ENCODE results near the gene PCLO.

The PCLO gene

DNA sequence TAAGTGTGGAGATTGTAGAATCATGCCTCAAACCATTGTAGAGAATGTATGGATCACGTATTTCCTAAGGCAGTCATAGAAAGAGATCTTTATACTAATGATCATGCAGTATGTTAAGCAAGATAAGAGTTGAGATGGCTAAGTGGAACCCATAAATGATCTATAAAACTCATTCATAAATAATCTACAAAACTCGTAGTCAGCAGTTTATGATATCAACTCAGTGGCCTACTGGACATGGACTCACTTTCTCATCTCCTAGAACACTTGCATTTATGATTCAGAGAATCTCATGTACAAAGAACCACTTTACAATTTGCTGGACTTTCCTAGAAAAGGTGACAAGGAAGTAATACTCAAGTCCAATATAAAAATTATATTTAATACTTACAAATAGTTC is 339.6 kb downstream of the PCLO start:
- Mint-ChIP-seq H3K27me3 (no peaks in the 10 kb centered on the region), H3K36me3 (ENCODE audit: low read depth) (no peaks in the 10 kb centered on the region), H3K4me3 (no peak overlapping the region), H3K4me1 (ENCODE audit: low read depth) (no peaks in the 10 kb centered on the region), H3K9me3 (no peaks in the 10 kb centered on the region), H3K27ac (no peak overlapping the region)
- no peak for DNase-seq

GRCh38 chr7:82821037-82821436 is 341.6 kb downstream of the PCLO start:
- H3K4me1 Mint-ChIP-seq (ENCODE audit: low read depth) = no peaks in the 10 kb centered on the region
- H3K4me3 Mint-ChIP-seq = no peak overlapping the region

DNA sequence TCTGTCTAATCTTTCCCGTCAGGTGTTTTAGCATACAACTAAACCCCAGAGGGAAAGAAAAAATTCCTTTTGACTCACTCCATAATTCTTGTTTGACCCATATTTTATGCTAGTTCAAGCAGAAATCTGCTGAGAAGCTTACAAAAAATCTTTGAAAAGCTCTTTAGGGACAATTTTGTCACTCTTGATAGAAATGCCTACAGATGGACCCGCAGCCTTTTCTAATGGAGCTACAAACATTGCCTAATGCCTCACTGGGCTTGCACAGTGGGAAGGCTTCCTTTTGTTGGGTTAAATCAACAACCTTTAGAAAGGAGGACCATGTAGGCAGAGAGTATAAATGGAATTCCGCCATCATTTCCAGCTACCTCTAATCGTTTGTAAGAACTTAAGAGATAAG is 344.5 kb downstream of the PCLO start:
- Mint-ChIP-seq H3K27ac (no peak overlapping the region), H3K9me3 (no peaks in the 10 kb centered on the region), H3K4me1 (ENCODE audit: low read depth) (no peaks in the 10 kb centered on the region), H3K36me3 (ENCODE audit: low read depth) (no peaks in the 10 kb centered on the region), H3K27me3 (no peaks in the 10 kb centered on the region), H3K4me3 (no peak overlapping the region)
- no peak for DNase-seq

More at GRCh38 chr7:82821037-82821436, 341.6 kb downstream of the PCLO start:
- Mint-ChIP-seq H3K9me3 (no peaks in the 10 kb centered on the region), H3K36me3 (ENCODE audit: low read depth) (no peaks in the 10 kb centered on the region), H3K27me3 (no peaks in the 10 kb centered on the region), H3K27ac (no peak overlapping the region)
- DNase-seq = no peak

DNA sequence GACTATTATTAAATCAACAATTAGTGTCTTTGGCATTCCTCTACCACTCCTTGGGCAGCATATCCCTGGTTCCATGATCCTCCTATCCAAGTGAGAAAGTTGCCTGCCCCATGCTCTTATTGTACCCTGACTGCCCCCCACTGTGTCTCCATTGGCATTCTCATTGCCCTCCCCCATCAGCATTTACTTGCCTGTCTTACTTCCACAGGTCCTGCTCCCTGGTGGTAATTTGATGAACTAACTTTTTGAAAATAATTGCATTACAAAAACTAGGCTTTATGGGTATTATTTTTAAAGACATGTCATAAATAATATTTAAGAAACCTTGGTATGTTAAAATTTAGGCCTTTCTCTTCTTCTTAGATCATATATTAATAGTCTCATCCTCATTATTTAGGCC is 346.4 kb downstream of the PCLO start:
- Mint-ChIP-seq H3K9me3 (no peaks in the 10 kb centered on the region), H3K4me3 (no peak overlapping the region), H3K4me1 (ENCODE audit: low read depth) (no peaks in the 10 kb centered on the region), H3K27ac (no peak overlapping the region), H3K36me3 (ENCODE audit: low read depth) (no peaks in the 10 kb centered on the region), H3K27me3 (no peaks in the 10 kb centered on the region)
- no peak for DNase-seq

DNA sequence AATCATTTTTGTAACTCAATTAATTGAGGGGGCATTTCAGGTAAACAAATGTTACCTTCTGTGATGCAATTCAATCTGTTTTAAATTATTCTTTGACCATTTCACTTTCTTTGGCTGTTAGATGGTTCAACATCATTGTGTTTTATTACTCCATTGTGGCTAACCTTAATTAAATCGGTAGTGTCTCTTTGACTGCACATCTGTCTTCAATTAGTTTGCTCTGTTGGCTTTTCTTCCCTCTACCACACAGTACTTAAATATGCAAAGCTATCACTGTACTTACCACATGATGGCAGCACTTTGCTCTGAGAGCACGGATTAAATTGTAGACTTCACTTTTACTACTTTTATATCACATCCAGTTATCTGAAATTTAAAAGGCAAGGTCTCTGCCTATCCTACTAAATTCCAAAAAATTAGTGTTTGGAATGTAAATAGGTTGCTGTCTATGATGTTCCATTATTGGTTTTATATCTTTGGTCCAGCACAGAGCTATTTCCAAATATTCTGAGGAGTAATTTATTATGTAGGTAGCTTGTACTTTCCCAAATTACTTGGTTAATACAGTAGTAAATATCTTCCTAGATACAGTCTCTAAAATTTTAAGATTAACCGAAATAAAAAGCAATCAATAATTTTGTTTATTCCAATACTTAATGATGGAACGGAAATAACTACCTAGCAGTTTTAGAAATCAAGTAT is 352.0 kb downstream of the PCLO start:
- no peaks in the 10 kb centered on the region for H3K27me3 Mint-ChIP-seq
- H3K9me3 Mint-ChIP-seq = no peaks in the 10 kb centered on the region
- DNase-seq = no peak
- no peaks in the 10 kb centered on the region for H3K4me1 Mint-ChIP-seq (ENCODE audit: low read depth)
- no peak overlapping the region for H3K27ac Mint-ChIP-seq
- no peak overlapping the region for H3K4me3 Mint-ChIP-seq
- H3K36me3 Mint-ChIP-seq (ENCODE audit: low read depth) = no peaks in the 10 kb centered on the region

GRCh38 chr7:82808633-82809032 is 354.1 kb downstream of the PCLO start:
- Mint-ChIP-seq H3K27me3 (no peaks in the 10 kb centered on the region), H3K4me3 (no peak overlapping the region), H3K4me1 (ENCODE audit: low read depth) (no peaks in the 10 kb centered on the region), H3K9me3 (no peaks in the 10 kb centered on the region), H3K27ac (no peak overlapping the region), H3K36me3 (ENCODE audit: low read depth) (no peaks in the 10 kb centered on the region)
- DNase-seq = no peak

DNA sequence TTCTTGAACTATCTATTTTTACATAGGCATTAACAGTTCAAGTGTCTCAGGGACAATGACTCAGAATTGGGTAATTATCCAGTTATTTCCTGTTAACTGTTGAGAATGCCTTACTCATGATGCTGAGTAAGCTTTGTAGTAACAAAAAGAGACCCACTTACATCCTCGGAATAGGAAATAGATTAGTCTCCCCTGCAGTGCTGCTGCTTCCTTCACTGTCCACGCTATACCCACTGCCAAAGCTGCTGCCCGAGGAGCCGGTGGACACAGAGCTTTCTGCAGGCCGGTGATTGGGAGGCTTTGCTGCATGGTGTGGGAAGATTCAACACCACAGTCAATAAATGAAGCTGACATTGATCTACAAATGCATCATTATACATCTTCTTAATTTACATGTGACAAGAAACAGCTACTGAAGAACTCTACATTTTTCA is 357.1 kb downstream of the PCLO start:
- Mint-ChIP-seq H3K4me3 (no peak overlapping the region), H3K27ac (no peak overlapping the region), H3K36me3 (ENCODE audit: low read depth) (no peaks in the 10 kb centered on the region), H3K27me3 (no peaks in the 10 kb centered on the region), H3K4me1 (ENCODE audit: low read depth) (no peaks in the 10 kb centered on the region), H3K9me3 (no peaks in the 10 kb centered on the region)
- DNase-seq = no peak

DNA sequence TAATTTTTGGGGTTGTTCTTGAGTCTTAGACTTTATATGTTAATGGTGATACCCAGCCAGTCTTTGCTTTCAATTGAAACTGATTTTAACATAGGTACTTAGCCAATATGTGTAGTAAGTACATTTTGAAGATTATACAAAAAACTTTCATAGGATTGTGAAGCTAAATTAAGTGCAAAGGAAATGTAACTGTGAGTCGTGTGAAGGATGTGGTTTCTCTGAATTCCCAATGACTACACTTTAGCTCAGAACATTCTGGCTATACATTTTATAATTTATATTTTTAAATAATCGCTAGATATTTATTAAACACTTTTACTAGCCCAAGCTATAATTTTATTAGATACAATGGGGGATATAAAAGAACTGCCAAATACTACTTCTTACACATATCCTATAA is 359.3 kb downstream of the PCLO start:
- no peaks in the 10 kb centered on the region for H3K9me3 Mint-ChIP-seq
- H3K4me1 Mint-ChIP-seq (ENCODE audit: low read depth) = no peaks in the 10 kb centered on the region
- H3K27ac Mint-ChIP-seq = no peak overlapping the region
- H3K4me3 Mint-ChIP-seq = no peak overlapping the region
- DNase-seq = no peak
- no peaks in the 10 kb centered on the region for H3K27me3 Mint-ChIP-seq
- no peaks in the 10 kb centered on the region for H3K36me3 Mint-ChIP-seq (ENCODE audit: low read depth)

GRCh38 chr7:82789883-82790609 is 372.6 kb downstream of the PCLO start:
- H3K27ac Mint-ChIP-seq = no peak overlapping the region

DNA sequence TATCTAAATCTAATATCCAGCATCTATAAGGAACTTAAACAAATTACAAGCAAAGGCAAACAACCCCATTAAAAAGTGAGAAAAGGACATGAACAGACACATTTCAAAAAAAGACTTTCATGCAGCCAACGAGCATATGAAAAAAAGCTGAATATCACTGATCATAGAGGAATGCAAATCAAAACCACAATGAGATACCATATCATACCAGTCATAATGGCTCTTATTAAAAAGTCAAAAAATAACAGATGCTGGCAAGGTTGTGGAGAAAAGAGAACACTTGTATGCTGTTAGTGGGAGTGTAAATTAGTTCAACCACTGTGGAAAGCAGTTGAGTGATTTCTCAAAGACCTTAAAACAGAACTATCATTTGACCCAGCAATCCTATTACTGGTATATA is 384.7 kb downstream of the PCLO start:
- Mint-ChIP-seq H3K27ac (no peak overlapping the region), H3K36me3 (ENCODE audit: low read depth) (no peaks in the 10 kb centered on the region), H3K4me1 (ENCODE audit: low read depth) (no peaks in the 10 kb centered on the region), H3K9me3 (no peaks in the 10 kb centered on the region), H3K27me3 (no peaks in the 10 kb centered on the region), H3K4me3 (no peak overlapping the region)
- no peak for DNase-seq

More at GRCh38 chr7:82789883-82790609, 372.6 kb downstream of the PCLO start:
- DNase-seq = no peak
- Mint-ChIP-seq H3K9me3 (no peaks in the 10 kb centered on the region), H3K27me3 (no peaks in the 10 kb centered on the region), H3K4me3 (no peak overlapping the region), H3K36me3 (ENCODE audit: low read depth) (no peaks in the 10 kb centered on the region), H3K4me1 (ENCODE audit: low read depth) (no peaks in the 10 kb centered on the region)

GRCh38 chr7:82762880-82763279 is 399.8 kb downstream of the PCLO start:
- Mint-ChIP-seq H3K27me3 (no peaks in the 10 kb centered on the region), H3K27ac (no peak overlapping the region), H3K4me1 (ENCODE audit: low read depth) (no peaks in the 10 kb centered on the region), H3K9me3 (no peaks in the 10 kb centered on the region), H3K36me3 (ENCODE audit: low read depth) (no peaks in the 10 kb centered on the region), H3K4me3 (no peak overlapping the region)
- no peak for DNase-seq

GRCh38 chr7:82760831-82761230 is 401.9 kb downstream of the PCLO start:
- no peak overlapping the region for H3K4me3 Mint-ChIP-seq
- no peak overlapping the region for H3K27ac Mint-ChIP-seq
- no peaks in the 10 kb centered on the region for H3K9me3 Mint-ChIP-seq
- H3K27me3 Mint-ChIP-seq = no peaks in the 10 kb centered on the region
- H3K36me3 Mint-ChIP-seq (ENCODE audit: low read depth) = no peaks in the 10 kb centered on the region
- no peak for DNase-seq
- H3K4me1 Mint-ChIP-seq (ENCODE audit: low read depth) = no peaks in the 10 kb centered on the region

GRCh38 chr7:82760074-82760473 is 402.6 kb downstream of the PCLO start:
- Mint-ChIP-seq H3K9me3 (no peaks in the 10 kb centered on the region), H3K4me1 (ENCODE audit: low read depth) (no peaks in the 10 kb centered on the region), H3K4me3 (no peak overlapping the region), H3K27ac (no peak overlapping the region), H3K36me3 (ENCODE audit: low read depth) (no peaks in the 10 kb centered on the region), H3K27me3 (no peaks in the 10 kb centered on the region)
- DNase-seq = no peak

DNA sequence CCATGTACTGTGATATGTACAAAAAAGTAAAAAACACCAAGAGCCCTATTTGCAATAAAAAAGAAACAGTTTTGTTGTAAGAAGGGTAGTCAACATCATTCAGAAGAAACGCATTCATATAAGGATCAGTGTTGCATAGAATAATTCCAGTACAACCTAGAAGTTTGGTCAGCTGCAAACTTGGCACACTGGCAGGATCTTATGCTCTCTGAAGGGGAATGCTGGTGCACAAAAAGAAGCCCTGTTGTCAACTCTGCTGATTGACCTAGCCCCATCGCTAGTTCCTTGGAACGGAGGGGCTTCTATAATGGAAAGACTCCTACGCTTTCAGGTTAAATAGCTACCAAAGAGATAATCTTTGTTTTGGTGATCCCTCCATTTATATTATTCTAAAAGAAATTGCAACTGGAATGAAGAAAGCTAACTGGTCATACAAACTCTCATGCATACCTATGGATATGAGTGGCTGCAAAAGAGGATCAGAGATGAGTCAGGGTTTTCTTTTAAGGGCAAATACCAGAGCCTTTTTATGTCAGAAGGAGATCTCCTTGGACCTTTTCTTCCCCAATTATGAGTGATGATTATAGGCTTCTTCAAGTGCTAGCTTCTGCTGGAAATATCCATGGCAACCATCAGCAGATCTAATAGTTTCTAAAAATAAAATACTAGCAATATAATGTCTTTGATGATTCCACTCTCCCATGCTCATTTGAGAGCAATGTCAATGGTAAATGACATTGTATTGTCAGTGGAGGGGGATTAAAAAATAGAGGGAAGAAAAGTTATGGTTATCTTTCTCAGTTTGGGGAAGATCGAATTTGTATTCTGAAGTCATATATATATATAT is 406.8 kb downstream of the PCLO start:
- no peaks in the 10 kb centered on the region for H3K4me1 Mint-ChIP-seq (ENCODE audit: low read depth)
- H3K36me3 Mint-ChIP-seq (ENCODE audit: low read depth) = no peaks in the 10 kb centered on the region
- no peak overlapping the region for H3K27ac Mint-ChIP-seq
- H3K9me3 Mint-ChIP-seq = no peaks in the 10 kb centered on the region
- H3K4me3 Mint-ChIP-seq = no peak overlapping the region
- DNase-seq = no peak
- H3K27me3 Mint-ChIP-seq = no peaks in the 10 kb centered on the region

DNA sequence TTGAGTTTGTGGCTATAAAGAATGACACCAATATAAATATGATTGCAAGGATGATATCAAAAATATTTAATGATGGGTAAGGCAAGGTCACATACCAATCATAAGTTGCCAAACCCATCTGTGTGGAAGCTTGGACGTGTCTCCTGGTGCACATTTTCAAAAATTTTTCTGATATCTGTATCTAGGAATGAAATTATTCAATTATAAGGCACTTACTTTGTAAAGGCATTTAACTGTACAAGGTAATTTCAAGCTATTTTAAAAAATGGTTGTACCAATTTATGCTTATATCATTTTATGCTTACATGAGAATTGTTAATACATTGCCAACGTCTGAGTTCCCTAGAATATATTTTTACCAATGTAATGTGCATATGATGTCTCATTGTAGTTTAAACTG is 412.7 kb downstream of the PCLO start:
- no peak overlapping the region for H3K4me3 Mint-ChIP-seq
- no peak for DNase-seq
- H3K4me1 Mint-ChIP-seq (ENCODE audit: low read depth) = no peaks in the 10 kb centered on the region
- H3K27ac Mint-ChIP-seq = no peak overlapping the region
- no peaks in the 10 kb centered on the region for H3K27me3 Mint-ChIP-seq
- H3K36me3 Mint-ChIP-seq (ENCODE audit: low read depth) = no peaks in the 10 kb centered on the region
- H3K9me3 Mint-ChIP-seq = no peaks in the 10 kb centered on the region
